Lower leg skin (tissue), 3 donors: ENCODE measurements around the gene EPHA4.

Experiments used
- CTCF ChIP-seq, 3 donors: fragments of 450-650 bp; IDR thresholded peaks; one replicate each; pipeline ENCODE4 v1.5.1; 2016; ENCODE audit warnings: antibody characterized with exemption in 3 of 3, mild to moderate bottlenecking in 3 of 3, moderate library complexity in 2 of 3
- POLR2A ChIP-seq, 2 donors: fragments of 450-650 bp; IDR thresholded peaks; one replicate each; pipeline ENCODE4 v1.6.1; 2016 to 2017; ENCODE audit warnings: antibody characterized with exemption in 2 of 2, mild to moderate bottlenecking in 1 of 2, moderate library complexity in 1 of 2

GRCh38 chr2:221502270-221503010 lies 69.7 kb downstream of the EPHA4 start:
- TF ChIP-seq POLR2A (IDR thresholded peaks at IDR 0.05) (no peak), CTCF (IDR thresholded peaks at IDR 0.05) (no peak)
